ENCODE data around the gene MAP4K4.
A peak's percentile ranks its signal among the peaks of the same experiment; 100 is the strongest.

Gene MAP4K4

DNA sequence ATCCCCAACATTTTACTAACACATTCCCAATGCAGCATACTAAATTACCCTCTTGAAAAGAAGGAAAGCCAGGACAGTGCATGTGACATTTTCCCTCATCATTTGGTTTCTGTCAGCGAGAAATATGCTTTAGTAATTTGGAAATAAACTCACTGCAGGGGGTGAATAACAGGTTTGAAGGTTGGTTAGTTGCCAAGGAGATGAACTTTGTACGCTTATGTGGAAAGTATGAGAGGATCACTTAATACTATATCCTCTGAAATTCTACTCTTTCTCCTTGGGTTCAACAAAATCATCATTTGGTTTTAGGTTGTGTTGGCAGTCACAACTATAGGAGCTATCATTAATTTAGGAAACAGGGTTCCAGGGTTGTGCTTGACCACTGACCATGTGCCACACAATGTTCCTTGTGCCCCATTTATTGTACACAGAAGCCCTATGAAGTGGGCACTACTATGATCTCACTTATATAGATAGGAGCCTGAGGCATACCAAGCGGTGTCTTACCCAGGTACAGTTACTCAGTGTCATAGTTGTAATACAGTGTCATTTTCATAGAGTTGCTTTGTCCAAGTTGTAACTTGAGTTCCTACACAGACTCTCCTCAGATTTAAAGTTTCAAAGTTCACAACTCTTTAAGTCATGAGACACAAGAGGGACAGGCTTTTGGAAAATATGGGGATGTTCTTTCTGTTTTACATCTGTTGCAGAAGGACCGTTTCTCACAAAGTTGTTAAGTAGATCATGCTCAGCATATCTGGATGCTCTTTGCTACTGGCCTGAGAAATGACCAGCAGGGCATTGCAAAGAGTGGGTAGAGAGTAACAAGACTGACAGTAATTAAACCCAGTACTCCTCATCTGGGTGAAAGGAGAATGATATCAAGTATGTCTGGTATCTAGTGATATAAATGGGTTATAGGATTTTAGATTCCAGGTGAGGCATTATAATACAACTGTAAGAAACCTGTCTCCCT, 91.8 kb downstream of the MAP4K4 start:
- no peak for TF ChIP-seq GATA3 (IDR thresholded peaks at IDR 0.05; ENCODE audit: low read depth, low read length)
- TF ChIP-seq GATA2 (IDR thresholded peaks at IDR 0.05; ENCODE audit: low read depth, low read length), result no peak

DNA sequence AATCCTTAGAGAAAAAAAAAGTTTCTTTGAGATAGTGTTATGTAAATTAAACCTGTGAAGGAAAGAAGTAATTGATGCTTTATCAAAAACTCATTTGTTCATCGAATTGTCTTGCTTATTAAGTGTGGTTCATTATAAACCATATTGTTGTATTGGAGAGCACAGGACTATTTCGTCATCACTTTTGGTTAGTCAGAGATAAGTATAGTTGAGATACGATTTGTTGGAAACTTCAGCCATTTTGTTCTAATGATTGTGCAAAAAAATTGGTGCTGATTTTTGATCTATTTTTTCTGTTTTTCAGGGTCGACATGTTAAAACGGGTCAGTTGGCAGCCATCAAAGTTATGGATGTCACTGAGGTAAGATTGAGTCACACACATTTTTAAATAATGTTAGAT, 92.9 kb downstream of the MAP4K4 start:
- TF ChIP-seq GATA2 (IDR thresholded peaks at IDR 0.05; ENCODE audit: low read depth, low read length) (no peak), GATA3 (IDR thresholded peaks at IDR 0.05; ENCODE audit: low read depth, low read length) (no peak)

DNA sequence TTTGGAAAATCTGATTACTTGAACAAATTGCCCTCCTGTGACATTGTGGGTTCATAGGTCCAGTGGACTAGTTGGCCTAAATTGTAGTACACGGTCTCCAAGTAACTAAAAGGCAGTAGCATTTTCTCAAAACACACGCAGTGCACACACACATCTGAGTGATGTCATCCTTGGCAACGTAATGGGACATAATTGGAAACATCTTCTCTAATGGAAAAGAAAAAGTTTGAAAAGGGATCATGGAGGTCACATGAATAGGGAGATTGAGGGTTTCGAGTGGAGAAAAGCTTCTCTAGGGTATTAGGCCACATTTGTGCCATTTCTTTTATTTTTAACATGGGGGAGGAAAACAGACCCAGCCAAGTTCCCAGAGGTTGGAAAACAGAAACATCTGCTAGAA, 93.3 kb downstream of the MAP4K4 start:
- TF ChIP-seq GATA2 (IDR thresholded peaks at IDR 0.05; ENCODE audit: low read depth, low read length), result no peak
- no peak for TF ChIP-seq GATA3 (IDR thresholded peaks at IDR 0.05; ENCODE audit: low read depth, low read length)

DNA sequence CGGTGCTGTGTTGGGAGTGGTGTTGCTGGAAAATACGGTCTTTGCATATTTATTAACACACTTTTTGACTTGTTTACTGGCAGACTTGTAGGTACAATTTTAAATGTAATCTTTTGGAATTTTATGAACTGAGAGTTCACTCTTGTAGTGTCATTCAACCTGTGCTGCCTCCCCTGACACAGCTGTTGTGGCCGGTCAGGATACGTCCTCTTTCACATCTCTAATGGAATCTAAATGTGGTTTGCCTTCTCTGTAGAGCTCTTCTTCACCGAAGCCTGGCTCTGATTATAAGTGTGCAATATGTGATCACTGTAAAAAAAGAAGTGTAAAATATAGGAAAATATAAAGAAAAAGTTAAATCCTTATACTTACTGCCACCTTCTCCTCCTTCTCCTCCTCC, 94.7 kb downstream of the MAP4K4 start:
- TF ChIP-seq GATA3 (IDR thresholded peaks at IDR 0.05; ENCODE audit: low read depth, low read length), result no peak
- TF ChIP-seq GATA2 (IDR thresholded peaks at IDR 0.05; ENCODE audit: low read depth, low read length), result no peak

DNA sequence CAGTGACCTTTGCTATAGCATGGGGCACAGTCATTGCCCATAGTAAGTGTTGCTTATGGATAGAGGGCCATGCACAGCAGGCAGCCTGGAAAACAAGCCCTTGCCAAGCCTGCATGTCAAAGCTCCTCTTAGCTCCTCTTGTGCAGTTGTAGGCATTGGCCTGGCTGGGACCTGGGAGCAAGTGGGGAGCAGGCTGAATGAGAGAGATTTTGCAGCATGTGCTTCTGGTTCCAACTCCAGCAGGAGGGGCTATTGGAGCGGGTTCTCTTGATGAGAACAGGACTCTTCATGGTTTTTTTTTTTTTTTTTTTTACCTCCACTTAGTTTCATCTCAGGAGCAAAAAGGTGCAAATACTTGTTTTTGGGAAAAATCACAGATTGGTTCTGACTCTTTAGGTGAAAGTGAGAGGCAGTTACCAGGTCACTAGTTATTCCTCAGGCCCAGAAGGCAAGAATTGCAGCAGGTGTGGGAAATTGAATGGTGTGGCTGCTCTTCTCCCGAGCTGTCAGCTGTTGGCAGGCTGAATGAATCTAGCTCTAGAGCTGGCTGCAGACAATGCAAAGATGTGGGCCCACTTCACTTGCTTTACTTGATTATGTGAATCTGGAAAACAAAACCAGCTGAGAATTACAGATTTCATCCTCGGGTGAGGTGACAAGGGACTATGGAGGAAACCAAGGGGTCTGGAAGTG, 95.9 kb downstream of the MAP4K4 start:
- TF ChIP-seq GATA2 (IDR thresholded peaks at IDR 0.05; ENCODE audit: low read depth, low read length) (no peak), GATA3 (IDR thresholded peaks at IDR 0.05; ENCODE audit: low read depth, low read length) (no peak)

DNA sequence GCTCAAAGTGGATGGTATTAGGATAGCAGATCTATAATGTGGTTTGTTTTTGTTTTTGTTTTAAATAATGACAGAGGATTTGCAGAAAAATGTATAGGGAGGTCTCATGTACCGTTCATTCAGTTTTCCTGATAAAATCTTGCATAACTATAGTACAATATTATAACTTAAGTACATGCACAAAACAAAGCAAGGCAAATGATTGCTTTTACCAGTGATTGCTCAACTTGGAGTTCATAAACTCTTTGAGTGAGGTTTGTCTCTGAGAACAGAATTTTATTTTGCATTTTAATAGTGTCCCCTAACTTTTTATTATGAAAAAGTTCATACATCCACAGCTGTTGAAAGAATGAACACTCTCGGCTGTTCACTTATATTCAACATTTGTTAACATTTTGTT, 96.6 kb downstream of the MAP4K4 start:
- TF ChIP-seq GATA3 (IDR thresholded peaks at IDR 0.05; ENCODE audit: low read depth, low read length), result no peak
- TF ChIP-seq GATA2 (IDR thresholded peaks at IDR 0.05; ENCODE audit: low read depth, low read length), result no peak

DNA sequence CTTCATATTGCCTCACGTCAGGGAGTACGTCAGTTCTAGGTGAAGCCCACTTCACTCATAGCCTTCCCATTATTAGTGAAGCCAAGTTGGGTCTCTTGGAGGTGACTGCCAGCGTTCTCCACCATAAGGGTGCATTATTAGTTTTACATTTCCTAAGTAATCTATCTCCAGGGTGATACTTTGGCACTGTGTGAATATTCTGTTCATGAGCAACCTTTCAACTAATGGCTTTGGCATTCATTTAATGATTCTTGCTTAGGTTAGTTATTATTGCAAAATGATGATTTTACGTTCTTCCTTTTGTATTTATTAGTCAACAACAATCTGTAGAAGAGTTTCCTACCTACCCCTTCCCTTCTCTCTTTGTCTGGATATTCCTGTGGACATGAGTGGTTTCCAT, 97.5 kb downstream of the MAP4K4 start:
- TF ChIP-seq GATA3 (IDR thresholded peaks at IDR 0.05; ENCODE audit: low read depth, low read length), result no peak

DNA sequence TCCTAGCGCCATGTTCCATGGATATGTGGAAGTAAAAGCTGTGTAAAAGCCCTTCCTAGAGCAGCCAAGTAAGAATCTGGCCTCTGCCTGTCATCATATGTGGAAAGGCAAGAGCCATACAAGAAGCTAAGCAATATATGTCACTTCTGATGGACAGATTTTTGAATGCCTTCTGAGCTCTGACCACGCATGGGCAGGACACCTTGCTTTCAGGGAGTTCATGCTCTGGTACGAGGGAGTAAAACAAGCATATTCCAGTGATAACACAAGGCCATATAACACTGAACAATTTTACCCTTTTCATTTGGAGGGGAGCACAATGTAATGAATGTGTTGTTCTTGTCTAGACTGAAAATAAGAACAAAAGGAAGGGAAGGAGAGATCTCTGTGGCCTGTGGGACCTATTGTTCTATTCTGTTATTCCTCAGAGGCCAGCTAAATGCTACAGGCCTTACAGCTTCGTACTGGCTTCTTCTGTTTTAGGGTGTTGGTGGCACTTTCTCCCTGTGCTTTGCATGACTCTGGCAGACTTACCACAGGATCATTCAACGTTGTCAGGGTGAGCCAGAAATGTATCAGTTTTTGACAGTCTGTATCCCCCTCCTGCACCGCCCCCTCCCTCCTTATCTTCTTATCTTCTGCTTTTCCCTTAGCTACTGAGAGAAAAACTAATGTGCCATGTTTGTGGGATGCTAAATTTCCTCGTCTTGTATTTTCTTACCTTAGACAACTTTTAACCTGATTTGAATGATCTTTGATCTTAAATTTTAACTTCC, 99.5 kb downstream of the MAP4K4 start:
- TF ChIP-seq GATA2 (IDR thresholded peaks at IDR 0.05; ENCODE audit: low read depth, low read length) (0 out of 2 replicates have a peak, but pooled peaks have one; percentile 7), GATA3 (IDR thresholded peaks at IDR 0.05; ENCODE audit: low read depth, low read length) (0 out of 2 replicates have a peak, but pooled peaks have one; percentile 36)

DNA sequence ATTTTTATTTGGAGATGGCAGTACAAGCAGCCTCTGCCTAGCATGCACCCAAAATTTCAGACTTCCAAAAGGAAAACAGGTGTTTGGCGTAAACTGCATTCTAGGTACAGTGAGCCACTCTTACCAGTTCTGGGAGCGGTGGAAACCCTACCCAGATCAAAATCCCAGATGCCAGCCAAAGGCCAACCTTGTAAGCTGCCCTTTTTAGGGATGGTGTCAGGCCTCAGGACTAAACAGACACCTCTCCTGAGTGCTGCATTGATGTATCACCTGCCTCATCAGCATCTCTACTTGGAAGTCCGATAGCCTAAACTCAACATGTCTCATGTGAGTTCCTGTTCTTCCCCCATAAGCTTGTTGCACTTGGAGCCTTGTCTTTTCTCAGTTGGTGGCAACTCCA, 104.0 kb downstream of the MAP4K4 start:
- TF ChIP-seq GATA3 (IDR thresholded peaks at IDR 0.05; ENCODE audit: low read depth, low read length) (no peak), GATA2 (IDR thresholded peaks at IDR 0.05; ENCODE audit: low read depth, low read length) (no peak)

DNA sequence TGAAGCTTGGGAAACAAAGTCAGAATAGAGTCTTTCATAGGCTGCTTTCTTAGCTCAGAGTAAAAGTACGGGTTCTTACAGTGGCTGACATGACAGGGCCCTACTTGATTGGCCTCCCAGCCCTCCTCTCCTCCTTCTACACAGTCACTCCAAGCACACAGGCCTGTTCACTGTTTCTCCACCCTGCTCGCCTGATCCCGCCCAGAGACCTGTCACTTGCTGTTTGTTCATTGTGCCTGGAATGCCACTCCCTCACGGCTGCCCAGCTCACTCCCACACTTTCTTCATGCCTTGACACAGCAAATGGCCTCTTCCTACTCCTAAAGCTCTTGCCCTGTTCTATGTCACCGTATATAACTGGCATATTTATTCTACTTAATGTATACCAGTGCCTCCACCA, 104.8 kb downstream of the MAP4K4 start:
- no peak for TF ChIP-seq GATA2 (IDR thresholded peaks at IDR 0.05; ENCODE audit: low read depth, low read length)
- no peak for TF ChIP-seq GATA3 (IDR thresholded peaks at IDR 0.05; ENCODE audit: low read depth, low read length)

DNA sequence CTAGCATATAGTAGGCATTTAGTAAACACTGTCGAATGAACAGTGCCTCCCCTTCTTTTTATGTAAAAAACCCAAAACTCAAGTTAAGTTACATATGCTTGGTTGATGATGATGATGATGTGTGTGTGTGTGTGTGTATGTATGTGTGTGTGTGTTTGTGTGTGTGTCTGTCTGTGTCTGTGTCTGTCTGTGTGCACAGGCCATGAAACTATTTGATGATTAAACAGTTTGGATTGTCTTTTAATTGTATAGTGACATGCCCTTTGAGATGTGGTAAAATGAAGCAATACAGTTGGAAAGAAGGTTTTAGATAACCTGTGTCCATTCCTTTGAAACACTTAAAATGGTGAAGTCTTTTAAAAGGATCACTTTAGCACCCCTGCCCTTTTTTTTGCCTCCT, 105.6 kb downstream of the MAP4K4 start:
- no peak for TF ChIP-seq GATA2 (IDR thresholded peaks at IDR 0.05; ENCODE audit: low read depth, low read length)
- TF ChIP-seq GATA3 (IDR thresholded peaks at IDR 0.05; ENCODE audit: low read depth, low read length), result no peak

DNA sequence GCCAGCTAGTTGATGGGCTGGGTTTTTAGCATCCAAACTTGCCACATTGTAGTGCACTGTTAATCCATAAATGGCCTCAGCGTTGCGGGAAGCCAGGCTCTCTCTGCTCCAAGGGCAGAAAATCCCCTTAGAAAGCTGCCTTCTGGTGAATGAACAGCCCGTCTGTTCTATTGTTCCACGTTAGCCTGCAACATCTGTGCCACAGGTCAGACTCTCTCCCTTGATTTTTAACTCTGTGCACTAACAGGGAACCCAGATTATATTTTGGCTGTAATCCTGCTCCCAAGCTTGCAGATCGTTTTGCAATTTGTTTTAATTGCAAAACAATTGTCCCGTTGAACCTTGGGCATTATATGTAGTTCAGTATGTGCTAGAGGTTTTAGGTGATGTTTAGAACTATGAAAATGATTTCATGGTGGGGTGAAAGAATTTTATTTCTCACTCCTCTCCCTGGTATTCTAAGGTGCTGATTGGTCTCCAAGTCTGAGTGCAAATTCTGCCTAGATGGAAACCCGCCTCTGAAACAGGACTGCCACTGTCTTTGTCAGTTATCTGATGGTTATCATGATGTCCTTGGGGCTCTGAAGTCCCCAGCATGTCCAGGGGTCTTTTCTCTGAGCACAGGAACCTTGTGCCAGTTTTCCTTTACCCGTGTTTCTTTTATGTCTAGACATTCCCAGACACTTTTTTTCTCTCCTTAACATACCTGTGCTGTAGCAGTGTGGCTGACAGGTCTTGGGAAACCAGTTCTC, 106.6 kb downstream of the MAP4K4 start:
- TF ChIP-seq GATA3 (IDR thresholded peaks at IDR 0.05; ENCODE audit: low read depth, low read length) (peak; percentile 55), GATA2 (IDR thresholded peaks at IDR 0.05; ENCODE audit: low read depth, low read length) (peak; percentile 64)

Data from SH-SY5Y (cell line).